Endothelial cell of umbilical vein (primary cell): Measurements from ENCODE around the gene SH3BGRL3.

Source experiments
- MYC ChIP-seq: IDR thresholded peaks from one replicate; pipeline ENCODE4 v1.6.1; 2011; ENCODE audit warnings: mild to moderate bottlenecking, low read depth, low read length
- TF ChIP-seq, protein P1 (sequence below), 2 donors: IDR thresholded peaks; 1 replicate in 1 of 2; 2 replicates in 1 of 2; pipeline ENCODE4 v1.5.1; 2011; ENCODE audit warnings: low read length in 2 of 2, mild to moderate bottlenecking in 2 of 2, moderate library complexity in 2 of 2, control low read depth in 1 of 2, inconsistent platforms in 1 of 2, low read depth in 1 of 2; ENCODE audit not compliant: insufficient read depth in 1 of 2; ENCODE audit errors: extremely low read depth in 1 of 2

DNA sequence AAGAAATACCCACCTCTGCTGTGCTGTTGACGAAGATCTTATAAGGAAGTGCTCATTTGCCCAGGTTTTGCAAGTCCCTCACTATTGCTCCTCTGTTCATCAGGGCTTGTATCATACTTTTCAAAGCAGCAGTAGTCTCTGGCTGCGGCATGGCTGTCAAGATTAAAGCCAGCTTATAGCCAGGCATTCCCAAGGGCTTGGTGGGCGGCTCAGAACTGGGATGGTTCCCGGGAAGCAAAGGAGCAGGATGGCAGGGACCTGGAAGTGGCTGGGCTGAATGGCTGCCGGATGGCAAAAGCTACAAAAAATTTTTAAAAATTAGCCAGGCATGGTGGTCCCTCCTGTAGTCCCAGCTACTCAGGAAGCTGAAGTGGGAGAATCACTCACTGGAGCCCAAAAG is 16.7 kb upstream of the SH3BGRL3 start:
- TF ChIP-seq, protein P1, sequence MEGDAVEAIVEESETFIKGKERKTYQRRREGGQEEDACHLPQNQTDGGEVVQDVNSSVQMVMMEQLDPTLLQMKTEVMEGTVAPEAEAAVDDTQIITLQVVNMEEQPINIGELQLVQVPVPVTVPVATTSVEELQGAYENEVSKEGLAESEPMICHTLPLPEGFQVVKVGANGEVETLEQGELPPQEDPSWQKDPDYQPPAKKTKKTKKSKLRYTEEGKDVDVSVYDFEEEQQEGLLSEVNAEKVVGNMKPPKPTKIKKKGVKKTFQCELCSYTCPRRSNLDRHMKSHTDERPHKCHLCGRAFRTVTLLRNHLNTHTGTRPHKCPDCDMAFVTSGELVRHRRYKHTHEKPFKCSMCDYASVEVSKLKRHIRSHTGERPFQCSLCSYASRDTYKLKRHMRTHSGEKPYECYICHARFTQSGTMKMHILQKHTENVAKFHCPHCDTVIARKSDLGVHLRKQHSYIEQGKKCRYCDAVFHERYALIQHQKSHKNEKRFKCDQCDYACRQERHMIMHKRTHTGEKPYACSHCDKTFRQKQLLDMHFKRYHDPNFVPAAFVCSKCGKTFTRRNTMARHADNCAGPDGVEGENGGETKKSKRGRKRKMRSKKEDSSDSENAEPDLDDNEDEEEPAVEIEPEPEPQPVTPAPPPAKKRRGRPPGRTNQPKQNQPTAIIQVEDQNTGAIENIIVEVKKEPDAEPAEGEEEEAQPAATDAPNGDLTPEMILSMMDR (IDR thresholded peaks at IDR 0.05; ENCODE audit: extremely low read depth in 1 of 2, insufficient read depth in 1 of 2, low read depth in 1 of 2, low read length in 2 of 2), result no peak
- TF ChIP-seq MYC, result no peak
